ENCODE data around the gene KRTAP4-4. TPM values are rescaled to one million over a fixed set of nuclear protein-coding genes. Genes with fewer than 3 reads are reported as not detected.
"Not testable (repeated sequence)": the region's sequence is repeated elsewhere in the genome, so short reads cannot be mapped to it uniquely, and the experiment has no call there.

Gene KRTAP4-4
- total RNA-seq, 1 donor from 2014 or later = not detected

DNA sequence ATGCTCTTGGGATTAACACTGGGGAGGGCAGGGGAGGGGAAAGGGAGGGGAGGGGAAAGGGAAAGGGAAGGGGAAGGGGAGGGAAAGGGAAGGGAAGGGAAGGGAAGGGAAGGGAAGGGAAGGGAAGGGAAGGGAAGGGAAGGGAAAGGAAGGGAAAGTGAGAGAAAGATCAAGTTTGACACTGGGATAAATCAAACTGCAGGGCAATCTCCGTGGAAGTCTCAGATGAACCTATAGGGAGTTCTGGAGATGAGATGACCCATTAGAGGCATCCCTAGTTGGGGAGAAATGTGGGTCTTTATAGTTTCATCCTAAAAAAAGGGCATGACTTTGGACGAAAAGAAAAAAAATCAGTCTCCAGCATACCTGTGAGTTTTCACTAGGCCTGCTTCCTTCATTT, 38.8 kb downstream of the KRTAP4-4 start:
- Mint-ChIP-seq H3K9me3 (peaks cover 10% of the 10 kb centered on the region), H3K4me1 (peaks cover 28% of the 10 kb centered on the region), H3K36me3 (no peaks in the 10 kb centered on the region), H3K27ac (no peak overlapping the region), H3K27me3 (ENCODE audit: low read depth) (peaks cover 10% of the 10 kb centered on the region), H3K4me3 (no peak overlapping the region)
- TF ChIP-seq, protein P1, sequence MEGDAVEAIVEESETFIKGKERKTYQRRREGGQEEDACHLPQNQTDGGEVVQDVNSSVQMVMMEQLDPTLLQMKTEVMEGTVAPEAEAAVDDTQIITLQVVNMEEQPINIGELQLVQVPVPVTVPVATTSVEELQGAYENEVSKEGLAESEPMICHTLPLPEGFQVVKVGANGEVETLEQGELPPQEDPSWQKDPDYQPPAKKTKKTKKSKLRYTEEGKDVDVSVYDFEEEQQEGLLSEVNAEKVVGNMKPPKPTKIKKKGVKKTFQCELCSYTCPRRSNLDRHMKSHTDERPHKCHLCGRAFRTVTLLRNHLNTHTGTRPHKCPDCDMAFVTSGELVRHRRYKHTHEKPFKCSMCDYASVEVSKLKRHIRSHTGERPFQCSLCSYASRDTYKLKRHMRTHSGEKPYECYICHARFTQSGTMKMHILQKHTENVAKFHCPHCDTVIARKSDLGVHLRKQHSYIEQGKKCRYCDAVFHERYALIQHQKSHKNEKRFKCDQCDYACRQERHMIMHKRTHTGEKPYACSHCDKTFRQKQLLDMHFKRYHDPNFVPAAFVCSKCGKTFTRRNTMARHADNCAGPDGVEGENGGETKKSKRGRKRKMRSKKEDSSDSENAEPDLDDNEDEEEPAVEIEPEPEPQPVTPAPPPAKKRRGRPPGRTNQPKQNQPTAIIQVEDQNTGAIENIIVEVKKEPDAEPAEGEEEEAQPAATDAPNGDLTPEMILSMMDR (IDR thresholded peaks at IDR 0.05; ENCODE audit: unreplicated experiment) = no peak
- no peak for DNase-seq (ENCODE audit: low spot score in 2 of 2, unreplicated experiment in 2 of 2)

DNA sequence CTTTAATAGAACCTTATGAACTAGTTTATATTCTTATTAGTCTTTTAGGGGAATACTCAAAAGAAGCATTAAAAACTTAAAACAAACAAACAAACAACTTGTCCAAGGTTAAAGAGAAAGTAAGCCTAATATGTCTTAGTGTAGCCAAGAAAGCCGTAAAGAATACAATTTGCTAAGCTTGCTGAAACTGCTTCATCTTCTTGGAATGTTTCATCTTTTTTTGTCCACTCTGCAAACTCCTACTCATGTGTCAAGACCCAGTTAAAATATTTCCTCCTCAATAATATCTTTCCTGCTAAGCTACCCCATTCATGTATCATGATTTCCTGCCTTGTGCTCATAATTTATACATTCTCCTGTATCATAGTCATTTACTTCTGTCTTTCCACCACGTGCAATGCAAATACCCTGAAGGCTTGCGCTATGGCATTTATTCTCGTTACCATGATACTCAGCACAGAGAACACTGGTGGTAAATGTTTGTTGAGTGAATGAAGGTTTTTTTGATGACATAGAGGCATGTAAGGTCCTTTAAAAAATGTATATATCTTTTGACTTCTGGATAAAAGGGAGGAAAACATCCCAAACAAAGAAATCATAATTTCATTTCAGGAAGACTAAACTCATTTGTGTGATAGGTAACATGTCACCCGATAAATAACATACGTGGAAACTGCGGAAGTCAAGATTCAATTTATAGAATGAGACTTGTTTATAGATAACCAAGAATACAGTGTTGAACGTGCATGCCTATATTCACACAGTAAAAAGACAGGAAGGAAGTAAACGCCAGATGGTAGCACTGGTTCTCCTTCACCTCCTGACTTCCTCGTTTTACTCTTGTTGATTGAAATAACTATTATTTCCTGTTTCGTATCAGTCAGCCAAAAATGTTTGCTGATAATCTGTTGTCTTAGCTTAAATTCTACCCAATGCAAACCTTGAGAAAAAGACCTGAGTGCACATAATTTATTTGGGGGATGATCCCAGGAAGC, 40.6 kb downstream of the KRTAP4-4 start:
- H3K27ac Mint-ChIP-seq = peak overlapping the region; percentile 62
- H3K27me3 Mint-ChIP-seq (ENCODE audit: low read depth) = peaks cover 10% of the 10 kb centered on the region
- H3K4me3 Mint-ChIP-seq; H3K36me3 Mint-ChIP-seq; DNase-seq (ENCODE audit: low spot score in 2 of 2, unreplicated experiment in 2 of 2); H3K9me3 Mint-ChIP-seq: not testable (repeated sequence)
- H3K4me1 Mint-ChIP-seq = peaks cover 44% of the 10 kb centered on the region

DNA sequence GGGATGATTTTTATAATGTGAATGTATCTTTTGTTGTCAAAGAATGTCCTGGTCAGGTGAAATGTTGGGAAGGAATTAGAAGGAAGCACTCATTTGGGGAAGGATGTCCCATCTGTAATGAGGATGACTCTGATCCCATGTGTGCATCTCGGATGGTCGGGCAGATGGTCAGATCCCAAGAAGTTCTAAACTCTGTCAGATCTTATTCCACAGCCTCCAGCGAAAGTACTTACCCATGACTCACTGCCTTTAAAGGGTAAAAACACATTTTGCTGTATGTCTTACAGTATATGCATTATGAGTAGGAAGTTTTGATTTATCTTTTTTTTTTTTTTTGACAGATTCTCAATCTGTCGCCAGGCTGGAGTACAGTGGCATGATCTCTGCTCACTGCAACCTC, 41.8 kb downstream of the KRTAP4-4 start:
- DNase-seq (ENCODE audit: low spot score in 2 of 2, unreplicated experiment in 2 of 2) = no peak

DNA sequence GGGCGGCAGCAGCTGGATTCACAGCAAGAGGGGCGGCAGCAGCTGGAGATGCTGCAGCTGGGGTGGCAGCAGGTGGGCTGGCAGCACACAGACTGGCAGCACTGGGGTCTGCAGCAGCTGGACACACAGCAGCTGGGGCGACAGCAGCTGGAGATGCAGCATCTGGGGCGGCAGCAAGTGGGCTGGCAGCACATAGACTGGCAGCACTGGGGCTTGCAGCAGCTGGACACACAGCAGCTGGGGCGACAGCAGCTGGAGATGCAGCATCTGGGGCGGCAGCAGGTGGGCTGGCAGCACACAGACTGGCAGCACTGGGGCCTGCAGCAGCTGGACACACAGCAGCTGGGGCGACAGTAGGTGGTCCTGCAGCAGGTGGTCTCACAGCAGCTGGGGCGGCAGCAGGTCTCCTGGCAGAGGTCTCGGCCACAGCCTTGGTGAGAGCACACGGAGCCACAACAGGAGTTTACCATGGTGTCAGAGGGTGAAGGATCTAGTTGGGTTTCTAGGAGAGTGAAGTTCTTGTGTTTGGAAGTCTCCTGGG, 42.6 kb downstream of the KRTAP4-4 start, which contains the start of gene KRTAP4-11:
Gene KRTAP4-11, minus strand, starts transcription at position 528 of the 541 bp plus-strand sequence. Its CDS starts 58 bp downstream, at position 470.
- peaks cover 33% of the 10 kb centered on the region for H3K4me1 Mint-ChIP-seq
- not testable (repeated sequence) for H3K27me3 Mint-ChIP-seq (ENCODE audit: low read depth); H3K4me3 Mint-ChIP-seq; H3K36me3 Mint-ChIP-seq; DNase-seq (ENCODE audit: low spot score in 2 of 2, unreplicated experiment in 2 of 2); H3K27ac Mint-ChIP-seq; H3K9me3 Mint-ChIP-seq

More for the DNA sequence above, 41.8 kb downstream of the KRTAP4-4 start:
- Mint-ChIP-seq H3K4me3 (no peak overlapping the region), H3K9me3 (peaks cover 5% of the 10 kb centered on the region), H3K36me3 (no peaks in the 10 kb centered on the region), H3K4me1 (peaks cover 37% of the 10 kb centered on the region), H3K27me3 (ENCODE audit: low read depth) (peaks cover 10% of the 10 kb centered on the region), H3K27ac (no peak overlapping the region)
- TF ChIP-seq, protein P1 (IDR thresholded peaks at IDR 0.05; ENCODE audit: unreplicated experiment) = no peak

DNA sequence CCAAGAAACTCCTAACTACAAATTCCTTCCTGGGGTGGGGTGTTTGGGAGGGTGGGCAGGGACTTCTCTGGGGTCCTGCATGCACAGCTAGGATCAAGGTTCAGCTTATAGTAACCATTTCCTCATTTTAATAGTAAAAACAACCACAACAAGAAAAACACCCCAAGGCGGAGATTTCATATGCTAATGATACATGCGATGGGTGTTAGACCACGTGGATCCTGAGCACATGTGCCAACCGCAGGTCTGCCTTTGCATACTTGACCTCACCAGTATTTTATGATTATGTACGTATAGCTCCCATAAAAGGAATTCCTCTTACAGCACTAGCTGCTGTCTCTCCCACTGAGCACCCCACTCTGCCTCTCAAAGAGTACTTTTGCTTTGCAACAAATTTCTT, 44.3 kb downstream of the KRTAP4-4 start:
- H3K27ac Mint-ChIP-seq = no peak overlapping the region
- DNase-seq (ENCODE audit: low spot score in 2 of 2, unreplicated experiment in 2 of 2) = no peak
- H3K4me3 Mint-ChIP-seq = no peak overlapping the region
- peaks cover 6% of the 10 kb centered on the region for H3K27me3 Mint-ChIP-seq (ENCODE audit: low read depth)
- H3K4me1 Mint-ChIP-seq = peaks cover 33% of the 10 kb centered on the region
- peaks cover 2% of the 10 kb centered on the region for H3K36me3 Mint-ChIP-seq
- TF ChIP-seq, protein P1 (IDR thresholded peaks at IDR 0.05; ENCODE audit: unreplicated experiment) = no peak
- H3K9me3 Mint-ChIP-seq = peaks cover 10% of the 10 kb centered on the region

DNA sequence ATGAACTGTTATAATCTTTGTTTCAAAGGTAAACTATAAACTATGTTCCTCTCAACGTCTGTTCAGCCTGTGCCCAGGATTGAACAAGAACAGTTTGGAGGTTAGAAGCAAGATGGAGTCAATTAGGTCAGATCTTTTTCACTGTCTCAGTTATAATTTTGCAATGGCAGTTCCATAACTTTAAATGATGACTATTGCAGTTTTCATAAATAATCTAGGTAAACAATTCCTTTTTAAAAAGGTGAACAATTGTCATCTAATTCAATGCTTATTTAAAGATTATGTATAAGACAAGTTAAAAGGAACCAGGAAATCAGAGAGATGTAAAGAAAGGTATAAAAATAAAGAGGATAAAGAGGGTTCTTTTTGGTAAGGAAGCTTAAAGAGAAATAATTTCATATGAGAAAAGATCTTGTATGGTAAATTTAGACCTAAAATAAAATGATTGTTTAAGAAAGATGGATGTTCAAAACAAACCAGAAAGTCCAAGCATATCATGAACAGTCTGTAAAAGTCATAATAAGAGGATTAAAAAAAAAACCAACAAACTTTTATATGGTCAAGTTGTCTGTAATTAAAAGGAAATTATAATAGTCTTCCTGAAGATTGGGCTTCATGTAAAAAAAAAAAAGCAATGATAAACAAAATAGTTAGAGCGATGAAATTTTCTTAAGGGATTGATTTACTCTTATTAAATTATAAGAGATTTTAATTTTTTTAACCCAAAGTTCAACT, 49.2 kb downstream of the KRTAP4-4 start:
- H3K36me3 Mint-ChIP-seq = peaks cover 4% of the 10 kb centered on the region
- TF ChIP-seq, protein P1 (IDR thresholded peaks at IDR 0.05; ENCODE audit: unreplicated experiment) = no peak

More for the DNA sequence above, 49.2 kb downstream of the KRTAP4-4 start:
- no peak for DNase-seq (ENCODE audit: low spot score in 2 of 2, unreplicated experiment in 2 of 2)
- Mint-ChIP-seq H3K4me3 (no peak overlapping the region), H3K9me3 (peaks cover 23% of the 10 kb centered on the region), H3K4me1 (peaks cover 11% of the 10 kb centered on the region), H3K27ac (no peak overlapping the region), H3K27me3 (ENCODE audit: low read depth) (no peaks in the 10 kb centered on the region)

Other genes with a start within 250 kb of the KRTAP4-4 start
- 2.3 to 2.8 TPM (median 2.6 TPM) in 3 replicates for gene KRT23, start 223.1 kb downstream of the KRTAP4-4 start, total RNA-seq
- not detected in 3 replicates for gene KRT39, start 193.8 kb downstream of the KRTAP4-4 start, total RNA-seq
- 0.16 TPM in 1 of 3 replicates, not detected in the others for gene KRT40, start 176.4 kb downstream of the KRTAP4-4 start, total RNA-seq
- gene KRTAP3-3, start 166.6 kb downstream of the KRTAP4-4 start, total RNA-seq = not detected in 3 replicates
- not detected in 3 replicates for gene KRTAP3-2, start 160.8 kb downstream of the KRTAP4-4 start, total RNA-seq
- 0.41 to 1.3 TPM (median 0.95 TPM) in 3 replicates for gene KRTAP3-1, start 151.6 kb downstream of the KRTAP4-4 start, total RNA-seq
- not detected in 3 replicates for gene KRTAP1-5, start 133.5 kb downstream of the KRTAP4-4 start, total RNA-seq
- not detected in 3 replicates for gene KRTAP1-4, start 130.6 kb downstream of the KRTAP4-4 start, total RNA-seq
- gene KRTAP1-3, start 125.9 kb downstream of the KRTAP4-4 start, total RNA-seq = not detected in 3 replicates
- not detected in 3 replicates for gene KRTAP1-1, start 119.3 kb downstream of the KRTAP4-4 start, total RNA-seq
- not detected in 3 replicates for gene KRTAP2-1, start 113.4 kb downstream of the KRTAP4-4 start, total RNA-seq
- not detected in 3 replicates for gene KRTAP2-2, start 105.5 kb downstream of the KRTAP4-4 start, total RNA-seq
- gene KRTAP2-3, start 100.6 kb downstream of the KRTAP4-4 start, total RNA-seq = 0.45 to 0.91 TPM (median 0.69 TPM) in 3 replicates
- gene KRTAP2-4, start 94.9 kb downstream of the KRTAP4-4 start, total RNA-seq = not detected in 3 replicates
- not detected in 3 replicates for gene KRTAP4-7, start 76.6 kb downstream of the KRTAP4-4 start, total RNA-seq
- not detected in 3 replicates for gene KRTAP4-8, start 62.6 kb downstream of the KRTAP4-4 start, total RNA-seq
- gene KRTAP4-16, start 58.5 kb downstream of the KRTAP4-4 start, total RNA-seq = not detected in 3 replicates
- gene KRTAP4-9, start 55.4 kb downstream of the KRTAP4-4 start, total RNA-seq = not detected in 3 replicates
- gene KRTAP4-11, start 42.4 kb downstream of the KRTAP4-4 start, total RNA-seq = not detected in 3 replicates
- gene KRTAP4-12, start 36.6 kb downstream of the KRTAP4-4 start, total RNA-seq = not detected in 3 replicates
- not detected in 3 replicates for gene KRTAP4-6, start 20.2 kb downstream of the KRTAP4-4 start, total RNA-seq
- not detected in 3 replicates for gene KRTAP4-5, start 10.9 kb downstream of the KRTAP4-4 start, total RNA-seq
- gene KRTAP4-3, start 7.5 kb upstream of the KRTAP4-4 start, total RNA-seq = not detected in 3 replicates
- not detected in 3 replicates for gene KRTAP4-2, start 17.5 kb upstream of the KRTAP4-4 start, total RNA-seq
- not detected in 3 replicates for gene KRTAP4-1, start 24.2 kb upstream of the KRTAP4-4 start, total RNA-seq
- gene KRTAP9-1, start 29.1 kb upstream of the KRTAP4-4 start, total RNA-seq = not detected in 3 replicates
- not detected in 3 replicates for gene KRTAP9-2, start 65.9 kb upstream of the KRTAP4-4 start, total RNA-seq
- not detected in 3 replicates for gene KRTAP9-3, start 71.7 kb upstream of the KRTAP4-4 start, total RNA-seq
- gene KRTAP9-8, start 77.3 kb upstream of the KRTAP4-4 start, total RNA-seq = not detected in 3 replicates
- not detected in 3 replicates for gene KRTAP9-4, start 88.9 kb upstream of the KRTAP4-4 start, total RNA-seq
- gene KRTAP9-9, start 94.6 kb upstream of the KRTAP4-4 start, total RNA-seq = not detected in 3 replicates
- gene KRTAP9-6, start 104.6 kb upstream of the KRTAP4-4 start, total RNA-seq = not detected in 3 replicates
- gene KRTAP9-7, start 115.0 kb upstream of the KRTAP4-4 start, total RNA-seq = not detected in 3 replicates
- not detected in 3 replicates for gene KRTAP29-1, start 142.1 kb upstream of the KRTAP4-4 start, total RNA-seq
- gene KRTAP16-1, start 148.6 kb upstream of the KRTAP4-4 start, total RNA-seq = not detected in 3 replicates
- not detected in 3 replicates for gene KRTAP17-1, start 155.0 kb upstream of the KRTAP4-4 start, total RNA-seq
- not detected in 3 replicates for gene KRT33A, start 190.1 kb upstream of the KRTAP4-4 start, total RNA-seq
- gene KRT33B, start 209.1 kb upstream of the KRTAP4-4 start, total RNA-seq = not detected in 3 replicates
- gene KRT34, start 221.6 kb upstream of the KRTAP4-4 start, total RNA-seq = not detected in 3 replicates
- gene KRT31, start 236.9 kb upstream of the KRTAP4-4 start, total RNA-seq = not detected in 3 replicates